GM12892 (cell line): ENCODE measurements around the gene PDE1A.

ENCODE experiments used
- POLR2A ChIP-seq: IDR thresholded peaks from 2 replicates; pipeline ENCODE4 v1.6.1; 2011; ENCODE audit warnings: low read depth, low read length, control low read depth
- POLR2AphosphoS5 ChIP-seq: IDR thresholded peaks from 2 replicates; pipeline ENCODE4 v1.6.1; 2011; ENCODE audit warnings: low read depth, low read length, control low read depth
- TAF1 ChIP-seq: IDR thresholded peaks from 2 replicates; pipeline ENCODE4 v1.6.1; 2011; ENCODE audit warnings: low read depth, mild to moderate bottlenecking, control low read depth, low read length, borderline replicate concordance

DNA sequence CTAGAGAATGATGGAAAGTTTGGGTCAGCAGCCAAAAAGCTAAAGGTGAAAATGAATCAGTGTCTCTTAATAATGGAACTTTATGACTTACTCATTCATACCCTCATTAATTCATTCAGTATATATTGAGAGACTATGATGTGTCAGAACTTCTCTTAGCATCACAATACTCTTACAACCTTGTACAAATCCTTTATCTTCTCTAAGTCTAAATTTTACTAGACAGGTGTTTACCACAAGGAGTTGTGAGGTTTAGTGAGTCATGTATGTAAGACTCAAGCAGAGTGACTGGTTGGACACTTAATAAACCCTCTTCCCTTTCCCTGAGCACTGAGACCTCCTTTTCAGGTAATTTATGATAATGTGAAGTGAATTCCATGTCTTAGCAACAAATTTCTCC is 311.6 kb downstream of the PDE1A start:
- TF ChIP-seq POLR2A, result no peak
- TF ChIP-seq POLR2AphosphoS5, result no peak
- TF ChIP-seq TAF1, result no peak
